GM10248 (cell line): ENCODE data around the gene EEF1AKMT1.

Experiments used
- CTCF ChIA-PET: fragments of 300-600 bp; sonication (Branson Sonifier 250); formaldehyde crosslinking; extraction: SDS; loops from one replicate; lab custom pipeline; 2021; ENCODE audit warnings: antibody characterized with exemption; lab: Yijun Ruan, JAX
- POLR2A ChIA-PET: fragments of 350-650 bp; sonication (Branson Sonifier 250); formaldehyde crosslinking; extraction: SDS; loops from one replicate; lab custom pipeline; 2020; ENCODE audit warnings: antibody characterized with exemption; lab: Yijun Ruan, JAX
- DNase-seq: peaks from one replicate; pipeline ENCODE4 v3.0.0; 2012; ENCODE audit errors: extremely low spot score
- TF ChIP-seq, protein P1 (sequence below): IDR thresholded peaks from 2 replicates; pipeline ENCODE4 v1.5.1; 2012; ENCODE audit warnings: mild to moderate bottlenecking, low read depth; ENCODE audit errors: extremely low read depth, missing control alignments, control extremely low read depth

Gene EEF1AKMT1, protein sequence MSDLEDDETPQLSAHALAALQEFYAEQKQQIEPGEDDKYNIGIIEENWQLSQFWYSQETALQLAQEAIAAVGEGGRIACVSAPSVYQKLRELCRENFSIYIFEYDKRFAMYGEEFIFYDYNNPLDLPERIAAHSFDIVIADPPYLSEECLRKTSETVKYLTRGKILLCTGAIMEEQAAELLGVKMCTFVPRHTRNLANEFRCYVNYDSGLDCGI

DNA sequence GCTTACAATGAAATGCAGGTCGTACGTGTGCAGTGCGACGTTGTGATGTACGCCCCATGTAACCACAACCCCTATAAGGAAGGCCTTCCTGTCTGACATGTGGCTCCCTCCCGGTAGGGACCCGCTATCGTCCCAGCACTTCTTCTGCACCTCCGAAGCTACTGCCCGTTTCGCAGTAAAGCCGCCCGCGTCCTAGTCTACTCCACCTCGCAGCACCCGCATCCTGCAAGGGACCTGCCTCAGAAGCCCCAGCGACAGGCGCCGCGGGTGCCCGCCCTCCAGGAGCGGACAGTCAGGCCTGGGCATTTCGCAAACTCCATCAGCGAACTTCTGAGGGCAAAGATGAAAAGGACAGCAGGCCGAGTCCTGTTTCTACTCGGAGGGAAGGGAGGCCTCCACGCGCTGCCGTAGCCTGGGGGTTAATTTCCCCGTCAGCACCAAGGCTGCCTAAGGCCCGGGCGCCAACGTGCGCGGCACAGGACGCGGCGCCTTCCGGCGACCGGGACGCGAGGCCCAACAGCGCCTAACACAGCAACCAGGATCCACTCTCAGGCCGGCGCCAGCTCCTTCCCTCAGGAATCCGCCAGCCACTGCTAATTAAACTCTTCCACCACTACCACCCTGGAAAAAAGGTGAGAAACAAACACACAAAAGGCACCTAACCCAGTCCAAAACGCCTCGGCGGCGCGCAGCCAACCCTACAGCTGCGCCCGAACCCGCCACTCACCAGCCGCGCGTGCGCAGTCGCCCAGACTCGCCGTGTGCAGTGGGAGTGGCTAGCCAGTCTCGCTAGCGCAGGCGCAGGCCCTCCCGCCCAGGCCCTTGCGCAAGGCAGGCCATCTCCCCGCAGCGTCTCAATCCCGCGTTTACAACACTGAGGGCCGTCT lies at the start of gene EEF1AKMT1:
Gene EEF1AKMT1, minus strand, starts transcription at position 768 of the 887 bp plus-strand sequence. CDS start 16,363 bp downstream, outside the sequence.
- TF ChIP-seq, protein P1, sequence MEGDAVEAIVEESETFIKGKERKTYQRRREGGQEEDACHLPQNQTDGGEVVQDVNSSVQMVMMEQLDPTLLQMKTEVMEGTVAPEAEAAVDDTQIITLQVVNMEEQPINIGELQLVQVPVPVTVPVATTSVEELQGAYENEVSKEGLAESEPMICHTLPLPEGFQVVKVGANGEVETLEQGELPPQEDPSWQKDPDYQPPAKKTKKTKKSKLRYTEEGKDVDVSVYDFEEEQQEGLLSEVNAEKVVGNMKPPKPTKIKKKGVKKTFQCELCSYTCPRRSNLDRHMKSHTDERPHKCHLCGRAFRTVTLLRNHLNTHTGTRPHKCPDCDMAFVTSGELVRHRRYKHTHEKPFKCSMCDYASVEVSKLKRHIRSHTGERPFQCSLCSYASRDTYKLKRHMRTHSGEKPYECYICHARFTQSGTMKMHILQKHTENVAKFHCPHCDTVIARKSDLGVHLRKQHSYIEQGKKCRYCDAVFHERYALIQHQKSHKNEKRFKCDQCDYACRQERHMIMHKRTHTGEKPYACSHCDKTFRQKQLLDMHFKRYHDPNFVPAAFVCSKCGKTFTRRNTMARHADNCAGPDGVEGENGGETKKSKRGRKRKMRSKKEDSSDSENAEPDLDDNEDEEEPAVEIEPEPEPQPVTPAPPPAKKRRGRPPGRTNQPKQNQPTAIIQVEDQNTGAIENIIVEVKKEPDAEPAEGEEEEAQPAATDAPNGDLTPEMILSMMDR: no peak
- ChIA-PET POLR2A (interaction anchor here (0.6 to 0.8 kb wide), 2 partner anchors 13 to 133 kb away, joined by 3 read pairs; no protein-coding TSS in a partner anchor), CTCF (interaction anchor here (1.1 to 2.9 kb wide), 4 partner anchors 10 to 55 kb away, joined by 3 to 10 read pairs (median 6); no protein-coding TSS in a partner anchor)
- peak; percentile 93 for DNase-seq

DNA sequence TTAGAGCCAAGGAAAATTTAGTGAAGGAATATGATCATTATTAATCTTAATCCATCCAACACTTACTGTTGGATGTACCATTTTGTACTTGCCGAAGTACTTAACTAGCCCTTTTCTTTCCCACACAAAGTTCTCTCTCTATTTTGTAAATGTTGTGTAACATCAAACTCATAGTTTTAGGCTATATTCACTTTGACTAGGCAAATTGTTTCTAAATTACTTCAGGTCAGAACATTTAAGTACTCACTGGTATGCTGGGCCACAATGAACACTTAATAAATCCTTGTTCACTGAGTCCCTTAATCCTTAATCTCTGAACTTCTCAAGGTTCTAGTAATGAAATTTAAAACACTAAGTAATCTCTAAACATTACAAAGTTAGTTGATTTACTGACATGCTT lies 49.3 kb upstream of the EEF1AKMT1 start:
- ChIA-PET POLR2A (no interaction called here), CTCF (interaction anchor here (1.0 kb wide), 1 partner anchor 19 kb away, joined by 3 read pairs; no protein-coding TSS in a partner anchor)
- no peak for DNase-seq

DNA sequence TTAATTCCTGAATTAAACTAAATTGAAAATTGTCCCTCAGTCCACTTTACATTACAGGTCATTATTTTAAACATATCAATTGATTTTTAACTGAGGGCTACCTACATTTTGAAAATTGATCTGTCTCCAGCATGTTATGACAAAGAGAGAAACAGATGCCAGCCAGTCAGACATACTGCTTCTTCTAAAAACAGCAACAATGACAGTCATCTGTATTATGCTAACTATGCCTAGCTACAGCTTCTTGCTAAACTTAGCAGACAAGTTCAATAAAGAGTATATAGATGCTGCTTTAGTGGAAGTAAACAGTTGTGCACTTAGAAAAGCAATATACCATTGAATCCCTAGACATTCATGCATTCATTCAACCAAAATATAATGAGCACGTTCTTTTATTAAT lies 48.6 kb upstream of the EEF1AKMT1 start:
- TF ChIP-seq, protein P1: no peak
- no peak for DNase-seq
- CTCF ChIA-PET: interaction anchor here (0.7 to 1.2 kb wide), 4 partner anchors 10 to 326 kb away, joined by 3 read pairs; no protein-coding TSS in a partner anchor
- POLR2A ChIA-PET: no interaction called here

More for the DNA sequence above, 49.3 kb upstream of the EEF1AKMT1 start:
- TF ChIP-seq, protein P1: no peak

DNA sequence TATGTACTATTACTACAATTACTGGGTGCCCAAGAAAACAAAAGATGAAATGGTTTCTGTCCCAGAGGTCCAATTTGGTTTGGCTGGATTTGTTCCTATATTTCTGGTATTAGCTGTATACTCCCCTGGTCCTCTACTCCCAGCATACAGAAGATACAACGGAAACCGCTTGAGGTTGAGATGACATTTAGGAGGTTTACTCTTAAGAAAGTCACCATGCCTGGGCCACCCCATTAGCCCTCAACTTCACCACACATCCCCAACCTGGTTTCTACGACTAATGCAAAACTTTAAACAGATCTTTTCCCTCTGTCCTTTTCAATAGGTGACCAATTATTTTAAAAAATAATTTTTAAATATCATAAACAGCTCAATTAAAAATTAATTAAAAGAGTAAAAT lies 46.0 kb upstream of the EEF1AKMT1 start:
- TF ChIP-seq, protein P1: no peak
- CTCF ChIA-PET: interaction anchor here (1.0 to 7.1 kb wide), 3 partner anchors 8 to 21 kb away, joined by 3 to 61 read pairs (median 4); no protein-coding TSS in a partner anchor
- POLR2A ChIA-PET: no interaction called here
- no peak for DNase-seq

DNA sequence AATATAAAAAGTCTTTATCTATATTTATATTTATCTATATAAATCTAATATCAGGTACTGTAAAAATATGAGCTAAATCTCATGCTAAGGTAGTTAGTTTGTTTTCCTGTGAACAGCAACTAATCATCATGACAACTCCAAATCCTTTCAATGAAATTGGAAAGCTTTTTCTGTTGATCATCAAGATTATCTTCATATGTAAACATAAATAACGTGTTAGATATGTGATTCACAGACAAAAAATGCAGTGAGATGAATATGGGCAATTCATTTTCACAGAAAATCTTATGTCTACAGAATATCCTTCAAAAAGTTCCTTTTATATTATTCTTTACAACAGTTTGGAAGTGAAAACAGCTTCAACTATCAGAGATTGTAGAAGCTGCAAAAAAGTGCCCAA lies 41.7 kb upstream of the EEF1AKMT1 start:
- POLR2A ChIA-PET: no interaction called here
- TF ChIP-seq, protein P1: no peak
- CTCF ChIA-PET: interaction anchor here (1.5 to 7.1 kb wide), 3 partner anchors 10 to 32 kb away, joined by 3 to 61 read pairs (median 6); no protein-coding TSS in a partner anchor
- DNase-seq: no peak
